Neural progenitor cell (in vitro differentiated cells): ENCODE measurements around the gene KRTAP10-2.

Experiments
- CTCF ChIP-seq: fragments of 200-600 bp; sonication (generic); IDR thresholded peaks from 2 replicates; pipeline ENCODE4 v1.5.1; 2017; ENCODE audit warnings: antibody characterized with exemption, mild to moderate bottlenecking
- EZH2 ChIP-seq: fragments of 200-600 bp; sonication (generic); IDR thresholded peaks from 2 replicates; pipeline ENCODE4 v1.6.1; 2017; ENCODE audit warnings: antibody characterized with exemption, mild to moderate bottlenecking, moderate library complexity

GRCh38 chr21:44520326-44521300 is 30.7 kb downstream of the KRTAP10-2 start:
- TF ChIP-seq EZH2 (no peak), CTCF (no peak)
